GM19438 (cell line): ENCODE data around the gene SUGCT.

Experiments
- ATAC-seq: cut with Tn5 transposase; IDR thresholded peaks from one replicate; pipeline ENCODE4 v1.9.1; 2021; ENCODE audit warnings: low read depth; ENCODE audit not compliant: unreplicated experiment

Gene SUGCT

GRCh38 chr7:40796723-40797122, 661.9 kb downstream of the SUGCT start:
- ATAC-seq: no peak

DNA sequence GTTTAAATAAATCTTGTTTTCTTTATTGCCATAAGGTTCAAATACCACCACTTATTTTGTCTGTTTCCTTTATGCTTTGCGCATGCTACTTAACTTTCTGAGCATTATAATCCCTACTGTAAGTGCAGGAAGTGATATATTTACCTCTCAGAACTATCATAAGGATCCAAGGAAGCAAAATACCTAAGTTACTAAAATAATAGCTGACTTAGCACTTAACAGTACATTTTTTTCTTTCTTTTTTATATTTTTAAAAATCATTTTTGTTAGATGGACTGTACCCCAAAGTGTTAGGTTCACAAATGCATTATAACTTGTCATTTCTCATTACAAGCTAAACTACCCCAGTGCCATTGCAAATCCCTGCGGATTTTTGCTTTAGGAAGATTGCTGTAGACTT, 663.8 kb downstream of the SUGCT start:
- ATAC-seq: no peak

DNA sequence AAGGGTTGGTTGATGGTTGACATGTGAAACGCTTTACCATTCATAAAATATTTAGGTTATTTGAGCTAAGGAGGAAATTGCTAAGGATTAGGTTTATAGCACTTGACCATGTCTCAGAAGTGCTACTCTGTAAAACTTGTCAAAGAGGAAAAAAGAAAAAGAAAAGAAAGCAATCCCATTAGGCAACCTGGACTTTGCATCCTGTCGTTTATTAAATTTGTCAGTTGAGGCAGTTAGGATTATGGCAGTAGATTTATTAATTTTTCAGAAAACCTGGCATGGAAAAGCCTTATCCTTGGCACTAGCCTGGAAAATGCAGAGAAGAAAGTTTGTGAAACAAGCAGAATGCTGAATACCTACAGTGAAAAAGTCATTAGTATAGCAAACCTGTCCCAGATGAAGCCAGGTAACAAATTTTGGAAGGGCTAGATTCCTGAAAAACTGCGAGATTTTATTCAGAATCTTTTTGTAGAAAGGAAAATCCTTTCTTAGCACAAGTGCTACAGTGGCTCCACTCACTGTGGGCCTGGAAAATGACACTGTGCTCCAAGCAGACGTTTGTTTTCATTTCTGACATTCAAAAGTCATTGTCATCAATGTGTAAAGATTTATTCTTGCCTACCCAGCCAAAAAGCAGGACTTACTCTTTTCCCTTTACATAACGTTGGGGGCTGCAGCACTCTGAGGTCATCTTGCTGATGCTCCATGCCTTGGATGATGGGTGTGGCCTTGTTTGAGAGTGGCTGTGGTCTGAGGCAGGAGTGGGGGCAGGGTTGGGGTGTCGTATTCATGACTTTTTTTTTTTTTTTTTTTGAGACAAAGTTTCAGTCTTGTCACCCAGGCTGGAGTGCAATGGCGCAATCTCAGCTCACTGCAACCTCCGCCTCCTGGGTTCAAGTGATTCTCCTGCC, 664.9 kb downstream of the SUGCT start:
- no peak for ATAC-seq

- ATAC-seq: no peak
These were observed 666.0 kb downstream of the SUGCT start for GRCh38 chr7:40800771-40801170.

GRCh38 chr7:40802497-40802896, 667.7 kb downstream of the SUGCT start:
- no peak for ATAC-seq

DNA sequence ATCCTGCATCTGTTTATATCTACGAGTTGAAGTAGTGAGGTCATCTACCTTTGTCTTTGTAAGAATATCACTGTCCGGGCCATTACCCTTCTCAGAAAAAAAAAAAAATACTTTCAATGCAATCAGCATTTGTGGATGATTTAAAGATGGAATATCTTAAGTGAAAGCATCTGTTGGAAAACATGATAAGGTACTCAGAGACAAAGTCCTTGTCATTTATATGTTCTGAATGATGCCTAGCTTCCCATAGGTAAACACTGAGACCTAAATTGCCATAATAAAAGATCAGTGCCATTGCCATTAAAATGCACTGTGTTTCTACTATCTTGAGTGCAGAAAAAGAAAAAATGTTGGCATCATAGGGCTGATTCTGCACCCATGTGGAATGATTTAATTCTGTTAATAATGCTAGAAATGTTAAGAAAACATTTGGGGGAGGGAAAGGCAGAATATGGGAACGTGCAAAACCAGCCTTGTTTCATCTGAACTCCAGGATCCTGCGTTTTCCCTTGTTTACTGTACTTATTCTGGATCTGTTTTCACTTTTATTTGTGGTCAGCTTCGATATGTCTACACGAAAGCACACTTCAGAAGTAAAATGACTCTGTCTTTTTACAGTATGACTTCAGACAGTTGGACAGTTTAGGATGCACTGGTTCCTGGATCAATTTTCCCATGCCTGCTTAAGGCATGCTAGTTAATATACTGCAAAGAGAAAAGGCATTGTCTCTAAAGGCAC, 669.8 kb downstream of the SUGCT start:
- no peak for ATAC-seq

DNA sequence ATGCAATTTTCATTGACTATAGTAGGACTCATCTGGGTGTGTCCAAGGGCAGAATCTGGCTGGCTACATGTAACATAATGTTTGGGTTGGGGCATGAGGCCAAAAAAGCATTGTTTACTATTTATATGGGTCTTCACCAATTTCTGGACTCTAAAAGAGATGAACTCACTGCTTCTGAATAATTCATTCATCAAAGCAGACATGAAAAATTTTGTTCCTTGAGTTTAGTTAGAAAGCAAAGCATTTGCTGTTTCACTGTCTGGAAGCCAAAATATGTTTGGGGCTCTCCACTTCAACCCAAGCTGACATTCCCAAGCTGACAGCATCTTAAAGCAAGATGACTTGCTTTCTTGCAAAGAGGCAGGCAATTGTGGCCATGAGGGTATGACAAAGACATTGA, 670.6 kb downstream of the SUGCT start:
- ATAC-seq: no peak

DNA sequence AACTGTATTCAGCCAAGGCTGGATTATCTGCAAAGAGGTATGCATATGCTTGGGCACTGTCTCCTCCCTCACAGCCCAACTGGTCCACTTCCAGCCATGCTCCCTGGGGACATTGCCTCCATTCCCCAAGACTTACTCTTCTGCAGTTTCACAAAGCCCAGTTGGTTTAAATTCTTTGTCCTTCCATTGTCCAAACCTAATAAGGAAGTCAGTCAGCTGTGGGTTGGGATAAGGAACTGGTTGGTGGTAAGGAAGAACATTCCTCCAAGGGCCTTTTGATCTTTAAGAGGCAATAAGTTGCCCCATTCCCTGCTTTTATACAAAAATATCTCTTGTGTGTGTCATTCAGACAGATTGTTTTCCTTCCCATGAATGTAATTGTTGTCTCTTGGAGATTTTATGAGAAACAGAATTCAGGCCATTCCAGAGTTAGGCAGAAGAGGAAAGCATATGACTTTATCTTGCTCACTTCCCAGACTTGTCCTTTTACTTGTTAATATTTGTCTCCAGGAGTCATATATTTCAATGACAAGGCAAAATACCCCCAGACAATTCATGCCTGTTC, 673.7 kb downstream of the SUGCT start:
- ATAC-seq: no peak

GRCh38 chr7:40810274-40810673, 675.5 kb downstream of the SUGCT start:
- no peak for ATAC-seq

- no peak for ATAC-seq
These were observed 676.9 kb downstream of the SUGCT start for GRCh38 chr7:40811666-40812065.

- no peak for ATAC-seq
These were observed 680.2 kb downstream of the SUGCT start for GRCh38 chr7:40815022-40815421.

- ATAC-seq: no peak
These were observed 680.7 kb downstream of the SUGCT start for GRCh38 chr7:40815512-40815911.

DNA sequence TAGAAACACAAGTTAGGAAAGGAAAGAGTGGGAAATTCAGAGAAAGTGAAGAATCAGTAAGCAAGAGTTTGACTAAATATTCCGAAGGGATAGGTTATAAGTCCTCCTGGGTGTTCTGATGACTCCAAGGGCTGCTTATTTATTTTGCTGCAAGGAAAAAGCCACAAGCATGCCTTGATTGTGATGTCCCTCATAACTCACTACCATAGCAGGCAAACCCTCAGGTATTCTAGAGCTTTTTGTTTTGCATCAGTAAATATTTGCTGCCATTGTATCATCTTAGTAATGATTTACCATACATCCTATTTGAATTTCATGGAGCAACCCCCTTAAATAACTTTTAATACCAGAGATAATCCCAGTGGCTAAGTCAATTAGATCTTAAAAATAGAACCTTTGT, 688.1 kb downstream of the SUGCT start:
- no peak for ATAC-seq

GRCh38 chr7:40824461-40824860, 689.7 kb downstream of the SUGCT start:
- no peak for ATAC-seq

DNA sequence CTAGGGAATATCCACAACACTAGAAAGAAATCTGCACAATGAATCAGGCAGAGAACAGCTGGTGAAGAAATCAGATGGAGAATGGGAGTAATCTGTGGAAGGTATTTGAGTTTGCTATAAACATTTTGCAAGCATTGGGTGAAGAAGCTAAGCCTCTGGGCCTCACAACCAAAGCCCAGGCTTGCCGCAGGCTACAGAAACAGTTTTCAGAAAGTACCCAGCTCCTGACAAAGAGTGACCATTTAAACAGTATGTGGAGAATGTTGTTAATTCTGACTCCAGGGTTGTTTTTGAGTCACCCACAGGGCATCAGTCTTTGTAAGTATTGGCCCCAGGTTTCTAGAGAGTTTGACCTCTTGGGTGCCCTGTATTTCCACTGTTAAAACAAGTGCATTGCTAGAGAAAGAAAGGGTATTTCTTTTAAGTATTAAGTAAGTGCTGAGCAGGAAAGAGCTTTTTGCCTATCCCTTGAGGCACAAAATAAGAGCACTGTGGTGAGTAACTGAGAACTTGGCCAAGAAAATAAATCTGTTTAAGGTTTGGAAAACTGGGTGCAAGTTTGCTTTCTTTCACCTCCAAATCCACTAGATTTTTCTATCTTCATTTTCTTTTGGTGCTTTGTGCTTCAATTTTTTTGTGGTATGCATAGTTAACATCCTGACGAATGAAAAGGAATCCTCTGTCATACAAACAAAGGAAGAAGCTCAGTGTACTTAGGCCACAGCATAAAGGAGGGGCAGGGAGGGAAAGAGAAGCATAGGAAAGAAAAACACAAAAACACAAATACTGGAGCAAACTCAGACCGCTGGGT, 691.8 kb downstream of the SUGCT start:
- no peak for ATAC-seq

DNA sequence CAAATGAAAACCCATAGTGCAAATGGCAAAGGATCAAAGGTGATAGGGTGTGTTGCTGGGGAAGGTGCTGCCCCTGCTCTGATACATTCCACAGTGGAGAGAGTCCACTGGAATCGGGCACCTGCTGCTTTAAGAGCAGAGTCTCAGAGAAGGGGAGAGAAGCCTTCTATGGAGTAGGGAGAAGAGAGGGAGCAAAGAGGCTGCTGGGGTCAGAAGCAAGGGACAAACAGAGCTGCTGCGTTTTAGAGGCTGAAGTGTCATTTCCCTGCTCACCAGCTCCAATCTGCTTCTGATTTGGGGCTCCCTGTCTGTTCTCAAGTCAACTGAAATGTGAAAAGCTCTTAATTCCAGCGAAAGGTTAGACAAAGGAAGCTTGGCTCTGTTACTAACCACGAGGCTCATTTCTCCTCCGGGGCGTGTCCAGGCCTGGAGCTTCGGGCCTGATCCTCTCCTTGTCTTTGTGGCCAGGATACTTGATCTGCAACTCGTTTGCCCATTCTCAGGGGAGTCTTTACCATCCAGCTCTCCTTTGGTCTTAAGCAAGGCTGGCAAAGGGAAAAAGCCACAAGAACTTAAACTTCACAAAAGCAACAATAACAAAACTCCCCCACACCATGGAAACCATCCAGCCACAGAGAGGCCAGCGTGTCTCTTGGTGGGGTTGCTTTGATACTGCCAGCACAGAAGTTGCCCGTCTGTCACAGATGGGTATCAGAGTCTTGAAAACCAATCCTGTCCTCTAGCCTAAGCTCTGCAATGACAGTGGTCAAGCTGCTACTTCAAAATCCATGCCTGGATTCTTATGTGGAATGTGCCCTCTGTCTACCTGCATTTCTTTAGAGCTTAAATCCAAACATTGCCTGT, 692.6 kb downstream of the SUGCT start:
- no peak for ATAC-seq

DNA sequence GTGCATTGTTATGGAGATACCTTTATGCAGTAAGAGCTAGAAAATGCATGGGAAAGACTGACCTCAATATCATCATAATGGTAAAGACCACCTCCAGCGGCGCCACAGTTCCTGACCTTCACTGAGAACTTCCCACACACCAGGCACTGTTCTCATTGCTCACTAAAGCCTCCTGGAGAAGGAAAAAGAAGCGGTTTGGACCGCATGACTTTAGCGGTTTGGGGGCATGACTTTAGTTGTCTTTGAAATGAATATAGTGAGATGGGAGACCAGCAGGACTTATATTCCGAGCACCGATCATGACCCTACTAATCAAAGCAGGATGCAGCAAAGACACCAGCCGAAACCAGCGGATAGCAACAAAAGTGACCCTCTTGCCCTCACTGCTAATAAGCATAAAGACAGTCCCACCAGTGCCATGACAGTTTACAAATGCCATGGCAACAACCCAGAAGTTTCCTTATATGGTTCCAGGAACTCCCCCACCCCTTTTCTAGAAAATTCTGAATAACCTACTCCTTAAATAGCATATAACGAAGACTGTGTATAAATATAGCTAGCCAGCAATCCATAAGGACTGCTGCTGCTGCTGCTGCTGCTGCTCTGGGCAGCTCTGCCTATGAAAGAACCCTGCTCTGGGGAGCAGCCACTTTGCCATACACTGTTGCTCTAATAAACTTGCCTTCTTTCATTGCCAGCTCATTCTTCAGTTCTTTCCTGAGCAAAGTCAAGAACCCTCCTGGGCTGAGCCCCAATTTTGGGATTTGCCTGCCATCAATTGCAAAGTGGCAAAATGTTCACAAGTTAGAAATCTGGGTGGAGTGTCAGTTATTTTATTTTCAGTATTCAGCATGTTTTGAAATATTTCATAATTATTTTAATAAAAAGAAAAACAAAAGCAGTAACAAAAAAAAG, 694.1 kb downstream of the SUGCT start:
- ATAC-seq: no peak

DNA sequence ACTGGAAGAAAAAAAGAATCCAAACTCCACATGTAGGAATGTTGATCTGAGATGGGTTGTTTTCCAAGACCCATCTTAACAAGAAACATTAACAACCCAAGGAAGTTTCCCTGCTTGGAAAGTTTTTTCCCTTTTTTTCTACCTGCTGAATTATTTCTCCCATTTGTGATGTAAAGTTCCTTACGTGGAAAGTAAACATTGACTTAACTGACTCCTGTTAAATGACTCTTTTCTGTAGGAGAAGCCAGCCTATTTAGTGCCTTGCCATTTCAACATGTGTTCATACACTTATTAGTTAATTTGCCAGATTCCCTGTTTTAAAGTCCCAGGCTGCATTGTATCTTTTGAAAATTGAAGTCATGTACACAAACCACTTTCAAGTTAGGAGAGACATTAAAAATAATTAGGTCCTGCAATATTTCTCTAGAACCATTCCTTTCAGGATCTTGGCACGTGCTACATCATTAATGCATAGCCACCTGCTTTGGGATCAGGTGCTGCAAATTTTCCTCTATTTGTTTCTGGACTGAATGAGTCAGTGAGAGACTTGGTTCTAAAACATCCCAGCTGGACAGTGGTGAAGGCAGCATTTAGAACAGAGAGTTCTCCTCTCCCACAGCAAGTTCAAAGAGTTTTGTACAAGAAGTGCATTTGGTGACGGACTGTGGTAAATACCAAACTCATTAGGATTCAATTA, 698.5 kb downstream of the SUGCT start:
- ATAC-seq: no peak
